ENCODE data around the gene NEDD4L. TPM values are rescaled to one million over a fixed set of nuclear protein-coding genes. Genes with fewer than 3 reads are reported as not detected.
A peak's percentile ranks its signal among the peaks of the same experiment; 100 is the strongest.

Gene NEDD4L
- total RNA-seq, 1 experiment from 2014 or later, result 108 TPM

DNA sequence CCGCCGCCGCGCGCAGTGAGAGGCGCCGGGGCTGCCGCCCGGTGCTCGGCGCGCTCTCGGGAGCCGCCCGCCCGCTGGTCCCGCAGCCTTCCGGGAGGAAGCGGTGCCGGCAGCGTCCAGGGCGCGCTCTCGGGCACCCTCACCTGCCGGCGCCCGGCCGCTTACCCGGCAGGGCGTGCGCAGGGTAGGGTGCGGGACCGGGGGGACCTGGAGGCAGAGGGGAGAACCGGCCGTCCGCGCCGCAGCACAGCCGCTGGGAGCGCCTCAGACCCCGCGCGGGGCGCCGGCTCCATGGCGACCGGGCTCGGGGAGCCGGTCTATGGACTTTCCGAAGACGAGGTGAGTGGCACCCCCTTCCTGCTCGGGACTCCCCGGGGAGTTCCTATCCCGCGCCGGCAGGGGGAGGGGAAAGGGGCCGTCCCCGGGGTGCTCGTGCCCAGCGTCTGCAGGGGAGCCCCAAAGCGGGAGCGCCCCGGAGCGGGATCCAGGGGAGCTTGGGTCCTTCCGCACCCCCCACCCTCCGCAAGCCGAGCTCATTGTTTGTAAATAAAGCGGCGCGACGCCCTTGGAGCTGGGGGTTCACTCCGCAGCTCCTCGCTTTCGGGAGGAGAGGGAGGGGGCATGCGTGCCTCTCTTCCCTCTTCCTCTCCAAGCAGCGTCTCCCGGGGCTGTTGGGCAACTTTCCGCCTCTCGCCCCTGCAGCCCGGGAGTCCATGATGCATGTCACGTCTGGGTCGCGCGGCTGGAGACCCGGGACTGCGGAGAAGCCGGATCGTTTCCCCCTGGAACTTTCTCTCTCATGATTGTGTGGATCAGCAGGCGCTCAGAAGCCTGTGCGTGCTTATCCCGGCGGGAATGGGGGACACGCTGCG, 580 bp downstream of the NEDD4L start:
- peak; percentile 56 for DNase-seq (ENCODE audit: unreplicated experiment)
- no peaks in the 10 kb centered on the region for H3K9me3 Mint-ChIP-seq (ENCODE audit: unreplicated experiment)
- CTCF ChIA-PET, result interaction anchor here (0.6 to 4.6 kb wide), 22 partner anchors 12 to 631 kb away, joined by 3 to 33 read pairs (median 4); no protein-coding TSS in a partner anchor
- H3K4me3 Mint-ChIP-seq (ENCODE audit: unreplicated experiment), result peak overlapping the region; percentile 88
- no TSS peak for BruUV-seq (replicated peaks)
- peaks cover 19% of the 10 kb centered on the region for H3K4me1 Mint-ChIP-seq (ENCODE audit: insufficient read depth, unreplicated experiment)
- TF ChIP-seq, protein P1, sequence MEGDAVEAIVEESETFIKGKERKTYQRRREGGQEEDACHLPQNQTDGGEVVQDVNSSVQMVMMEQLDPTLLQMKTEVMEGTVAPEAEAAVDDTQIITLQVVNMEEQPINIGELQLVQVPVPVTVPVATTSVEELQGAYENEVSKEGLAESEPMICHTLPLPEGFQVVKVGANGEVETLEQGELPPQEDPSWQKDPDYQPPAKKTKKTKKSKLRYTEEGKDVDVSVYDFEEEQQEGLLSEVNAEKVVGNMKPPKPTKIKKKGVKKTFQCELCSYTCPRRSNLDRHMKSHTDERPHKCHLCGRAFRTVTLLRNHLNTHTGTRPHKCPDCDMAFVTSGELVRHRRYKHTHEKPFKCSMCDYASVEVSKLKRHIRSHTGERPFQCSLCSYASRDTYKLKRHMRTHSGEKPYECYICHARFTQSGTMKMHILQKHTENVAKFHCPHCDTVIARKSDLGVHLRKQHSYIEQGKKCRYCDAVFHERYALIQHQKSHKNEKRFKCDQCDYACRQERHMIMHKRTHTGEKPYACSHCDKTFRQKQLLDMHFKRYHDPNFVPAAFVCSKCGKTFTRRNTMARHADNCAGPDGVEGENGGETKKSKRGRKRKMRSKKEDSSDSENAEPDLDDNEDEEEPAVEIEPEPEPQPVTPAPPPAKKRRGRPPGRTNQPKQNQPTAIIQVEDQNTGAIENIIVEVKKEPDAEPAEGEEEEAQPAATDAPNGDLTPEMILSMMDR (IDR thresholded peaks at IDR 0.05; ENCODE audit: unreplicated experiment), result peak; percentile 17
- H3K36me3 Mint-ChIP-seq (ENCODE audit: insufficient read depth, unreplicated experiment), result no peaks in the 10 kb centered on the region
- peak overlapping the region; percentile 80 for H3K27ac Mint-ChIP-seq (ENCODE audit: low read depth, unreplicated experiment)
- no peaks in the 10 kb centered on the region for H3K27me3 Mint-ChIP-seq (ENCODE audit: insufficient read depth, unreplicated experiment)
- POLR2A ChIA-PET, result interaction anchor here (0.7 to 4.6 kb wide), 30 partner anchors 10 to 269 kb away, joined by 3 to 65 read pairs (median 4); no protein-coding TSS in a partner anchor
- intact Hi-C loops (cut with micrococcal nuclease), result loop anchor here (5.0 kb wide), 1 partner anchor 93 kb away; no protein-coding TSS in a partner anchor

GRCh38 chr18:58045242-58046092, 1.4 kb downstream of the NEDD4L start:
- intact Hi-C loops (cut with micrococcal nuclease), result no loop called here
- POLR2A ChIA-PET, result interaction anchor here (0.6 to 4.6 kb wide), 43 partner anchors 10 to 286 kb away, joined by 3 to 65 read pairs (median 4); no protein-coding TSS in a partner anchor
- peaks cover 19% of the 10 kb centered on the region for H3K4me1 Mint-ChIP-seq (ENCODE audit: insufficient read depth, unreplicated experiment)
- H3K27ac Mint-ChIP-seq (ENCODE audit: low read depth, unreplicated experiment), result peak overlapping the region; percentile 80
- H3K36me3 Mint-ChIP-seq (ENCODE audit: insufficient read depth, unreplicated experiment), result no peaks in the 10 kb centered on the region
- H3K4me3 Mint-ChIP-seq (ENCODE audit: unreplicated experiment), result peak overlapping the region; percentile 88
- CTCF ChIA-PET, result interaction anchor here (0.6 to 4.6 kb wide), 29 partner anchors 10 to 631 kb away, joined by 3 to 33 read pairs (median 4); no protein-coding TSS in a partner anchor
- peak; percentile 68 for DNase-seq (ENCODE audit: unreplicated experiment)
- no peaks in the 10 kb centered on the region for H3K27me3 Mint-ChIP-seq (ENCODE audit: insufficient read depth, unreplicated experiment)
- TSS peak; percentile 43 for BruUV-seq (replicated peaks)
- TF ChIP-seq, protein P1 (IDR thresholded peaks at IDR 0.05; ENCODE audit: unreplicated experiment), result no peak
- no peaks in the 10 kb centered on the region for H3K9me3 Mint-ChIP-seq (ENCODE audit: unreplicated experiment)

DNA sequence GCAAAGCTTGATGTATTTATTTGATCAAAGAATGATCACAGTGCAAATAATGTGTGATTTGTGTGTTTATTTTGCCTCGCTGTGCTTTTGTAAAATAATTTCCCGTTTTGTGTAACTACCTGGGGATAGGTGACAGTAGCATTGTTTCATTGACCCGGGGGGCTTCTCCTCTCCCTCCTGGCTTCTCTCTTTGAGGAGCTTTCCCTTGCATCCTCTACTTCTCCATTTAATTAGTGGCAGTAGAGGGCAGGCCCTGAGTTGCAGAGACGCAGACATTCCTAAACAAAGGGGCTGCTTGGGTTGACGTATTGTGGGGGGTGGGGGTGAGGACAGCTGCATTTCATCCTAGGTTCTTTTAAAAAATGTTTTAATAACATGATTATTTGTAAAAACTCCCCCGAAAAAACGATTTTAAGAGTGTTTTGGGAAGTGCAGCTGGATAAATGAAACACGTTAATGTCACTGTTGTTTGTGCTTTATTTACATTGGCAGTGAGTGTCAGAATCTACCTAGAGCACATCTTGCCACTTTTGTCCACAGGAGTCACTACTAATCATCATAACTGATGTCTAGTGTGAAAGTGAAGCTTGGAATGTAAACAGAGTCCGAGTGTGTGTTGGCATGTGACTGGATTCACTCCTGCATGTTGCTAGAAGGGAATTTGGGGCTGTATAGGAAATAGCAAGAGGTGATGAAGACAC, 2.2 kb downstream of the NEDD4L start:
- intact Hi-C loops (cut with micrococcal nuclease), result no loop called here
- POLR2A ChIA-PET, result interaction anchor here (0.7 to 4.6 kb wide), 28 partner anchors 9 to 450 kb away, joined by 3 to 65 read pairs (median 6); no protein-coding TSS in a partner anchor
- Mint-ChIP-seq H3K27ac (ENCODE audit: low read depth, unreplicated experiment) (peak overlapping the region; percentile 80), H3K36me3 (ENCODE audit: insufficient read depth, unreplicated experiment) (no peaks in the 10 kb centered on the region), H3K27me3 (ENCODE audit: insufficient read depth, unreplicated experiment) (no peaks in the 10 kb centered on the region), H3K4me3 (ENCODE audit: unreplicated experiment) (peak overlapping the region; percentile 88), H3K9me3 (ENCODE audit: unreplicated experiment) (no peaks in the 10 kb centered on the region), H3K4me1 (ENCODE audit: insufficient read depth, unreplicated experiment) (peaks cover 19% of the 10 kb centered on the region)
- TF ChIP-seq, protein P1 (IDR thresholded peaks at IDR 0.05; ENCODE audit: unreplicated experiment), result no peak
- DNase-seq (ENCODE audit: unreplicated experiment), result no peak
- CTCF ChIA-PET, result interaction anchor here (0.6 to 4.6 kb wide), 20 partner anchors 10 to 281 kb away, joined by 3 to 33 read pairs (median 4); no protein-coding TSS in a partner anchor
- BruUV-seq (replicated peaks), result TSS peak; percentile 17

Measured in MCF 10A (cell line).